Neural progenitor cell (in vitro differentiated cells): ENCODE results near the gene HEMGN.

Source experiments
- EZH2 ChIP-seq: fragments of 200-600 bp; sonication (generic); IDR thresholded peaks from 2 replicates; pipeline ENCODE4 v1.6.1; 2017; ENCODE audit warnings: antibody characterized with exemption, mild to moderate bottlenecking, moderate library complexity
- EZH2phosphoT487 ChIP-seq: fragments of 200-600 bp; sonication (generic); IDR thresholded peaks from 2 replicates; pipeline ENCODE4 v1.6.1; 2017; ENCODE audit warnings: antibody characterized with exemption
- TF ChIP-seq, protein P1 (sequence below): fragments of 200-600 bp; sonication (generic); IDR thresholded peaks from 2 replicates; pipeline ENCODE4 v1.5.1; 2017; ENCODE audit warnings: antibody characterized with exemption, mild to moderate bottlenecking

DNA sequence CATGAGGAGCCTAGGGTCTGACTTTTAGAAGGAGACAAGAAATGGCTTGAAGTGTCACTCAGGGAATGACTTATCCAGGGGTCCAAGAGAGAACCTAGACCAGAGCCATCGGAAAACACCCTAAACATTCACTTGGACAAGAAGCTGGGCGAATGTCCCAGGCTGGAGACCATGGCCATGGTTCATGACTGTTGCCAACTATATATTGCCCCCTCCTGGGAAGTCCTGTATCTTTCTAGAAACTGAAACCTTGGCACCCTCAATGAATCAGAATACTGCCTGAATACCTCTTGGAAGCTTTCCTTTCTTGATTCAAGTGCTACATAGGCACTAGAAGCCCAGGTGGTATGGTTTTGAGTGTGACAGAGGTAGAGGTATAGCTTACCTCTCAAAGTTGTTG is 45.6 kb downstream of the HEMGN start:
- TF ChIP-seq, protein P1, sequence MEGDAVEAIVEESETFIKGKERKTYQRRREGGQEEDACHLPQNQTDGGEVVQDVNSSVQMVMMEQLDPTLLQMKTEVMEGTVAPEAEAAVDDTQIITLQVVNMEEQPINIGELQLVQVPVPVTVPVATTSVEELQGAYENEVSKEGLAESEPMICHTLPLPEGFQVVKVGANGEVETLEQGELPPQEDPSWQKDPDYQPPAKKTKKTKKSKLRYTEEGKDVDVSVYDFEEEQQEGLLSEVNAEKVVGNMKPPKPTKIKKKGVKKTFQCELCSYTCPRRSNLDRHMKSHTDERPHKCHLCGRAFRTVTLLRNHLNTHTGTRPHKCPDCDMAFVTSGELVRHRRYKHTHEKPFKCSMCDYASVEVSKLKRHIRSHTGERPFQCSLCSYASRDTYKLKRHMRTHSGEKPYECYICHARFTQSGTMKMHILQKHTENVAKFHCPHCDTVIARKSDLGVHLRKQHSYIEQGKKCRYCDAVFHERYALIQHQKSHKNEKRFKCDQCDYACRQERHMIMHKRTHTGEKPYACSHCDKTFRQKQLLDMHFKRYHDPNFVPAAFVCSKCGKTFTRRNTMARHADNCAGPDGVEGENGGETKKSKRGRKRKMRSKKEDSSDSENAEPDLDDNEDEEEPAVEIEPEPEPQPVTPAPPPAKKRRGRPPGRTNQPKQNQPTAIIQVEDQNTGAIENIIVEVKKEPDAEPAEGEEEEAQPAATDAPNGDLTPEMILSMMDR = no peak
- TF ChIP-seq EZH2 = no peak
- TF ChIP-seq EZH2phosphoT487 = no peak
